Activated CD4-positive, CD25-positive, alpha-beta regulatory T cell (primary cell): ENCODE data around the gene PGLYRP1.

ENCODE experiments used
- DNase-seq, 4 experiments: peaks; one replicate each; lab custom pipeline; 2025; lab: John Stamatoyannopoulos, UW

PGLYRP1 gene, protein sequence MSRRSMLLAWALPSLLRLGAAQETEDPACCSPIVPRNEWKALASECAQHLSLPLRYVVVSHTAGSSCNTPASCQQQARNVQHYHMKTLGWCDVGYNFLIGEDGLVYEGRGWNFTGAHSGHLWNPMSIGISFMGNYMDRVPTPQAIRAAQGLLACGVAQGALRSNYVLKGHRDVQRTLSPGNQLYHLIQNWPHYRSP

GRCh38 chr19:46022431-46023310, at the start of gene PGLYRP1:
Gene PGLYRP1, minus strand, starts transcription at chr19:46023053. Its CDS starts 32 bp downstream, at chr19:46023021.
- no peak for DNase-seq

DNA sequence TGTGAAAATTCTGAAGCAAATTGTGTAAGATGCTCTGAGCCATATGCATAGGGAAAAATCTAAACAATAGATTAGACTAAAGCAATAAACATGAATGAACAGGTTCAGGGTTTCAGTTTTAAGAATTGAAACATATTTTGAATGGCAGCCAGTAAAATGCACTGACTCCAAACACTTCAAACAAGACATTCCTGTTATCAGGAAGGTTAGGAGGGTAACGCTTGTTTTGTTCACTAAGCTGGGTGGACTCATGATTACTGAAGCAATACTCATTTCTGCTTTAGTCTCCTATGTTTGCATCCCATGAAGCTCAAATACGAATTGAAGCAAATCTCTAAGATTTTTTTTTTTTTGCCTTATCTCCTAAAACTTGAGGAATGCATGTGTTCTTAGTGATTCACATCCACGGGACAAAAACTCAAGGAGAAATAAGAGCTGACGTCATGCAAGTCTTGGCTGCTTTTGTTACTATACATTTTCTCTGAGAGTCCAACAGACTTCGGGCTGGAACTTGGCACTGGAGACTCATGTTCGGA, 47.0 kb upstream of the PGLYRP1 start:
- DNase-seq, result no peak

DNA sequence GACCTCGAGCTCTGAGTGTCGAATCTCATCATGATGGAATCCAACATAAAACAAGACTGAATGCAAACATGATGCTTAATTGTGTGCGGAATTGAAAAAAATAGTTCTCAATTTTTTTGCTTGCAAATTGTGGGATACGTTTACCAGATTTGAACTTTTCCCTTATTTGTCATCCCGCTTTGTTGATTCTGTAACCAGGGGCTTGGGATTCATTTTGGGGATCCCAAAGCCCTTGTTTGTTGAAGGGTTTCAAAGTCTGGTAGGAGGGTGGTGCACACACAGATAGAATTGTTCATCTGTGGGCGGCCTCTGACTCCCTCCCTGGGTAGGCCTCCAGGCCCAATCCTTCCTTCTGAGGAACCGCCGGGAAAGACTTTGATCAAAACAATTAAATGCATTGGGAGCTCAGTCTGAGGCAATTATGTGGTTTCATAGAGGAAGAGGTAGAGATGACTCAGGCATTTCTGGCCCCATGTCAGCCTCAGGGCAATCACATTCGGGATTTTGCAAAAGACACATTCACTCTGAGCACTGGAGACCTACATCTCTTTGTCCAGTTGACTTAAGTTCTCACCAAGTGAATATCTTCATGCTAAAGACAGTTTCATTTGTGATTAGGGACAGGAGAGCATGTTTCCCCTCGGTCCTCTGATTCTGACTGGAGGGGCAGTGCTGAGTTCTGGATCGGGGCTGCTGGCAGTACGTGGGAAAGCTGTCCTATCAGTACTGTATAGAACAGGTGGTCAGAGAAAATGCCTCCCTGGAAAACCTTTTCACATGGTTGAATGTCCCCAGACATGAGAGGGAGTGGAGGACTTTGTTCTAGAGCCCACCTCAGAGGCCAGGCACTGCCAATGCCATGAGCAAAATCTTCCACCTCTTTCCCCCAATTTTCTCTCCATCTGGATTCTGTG, 45.7 kb upstream of the PGLYRP1 start:
- no peak for DNase-seq

GRCh38 chr19:46067691-46068090, 44.8 kb upstream of the PGLYRP1 start:
- DNase-seq, result no peak

DNA sequence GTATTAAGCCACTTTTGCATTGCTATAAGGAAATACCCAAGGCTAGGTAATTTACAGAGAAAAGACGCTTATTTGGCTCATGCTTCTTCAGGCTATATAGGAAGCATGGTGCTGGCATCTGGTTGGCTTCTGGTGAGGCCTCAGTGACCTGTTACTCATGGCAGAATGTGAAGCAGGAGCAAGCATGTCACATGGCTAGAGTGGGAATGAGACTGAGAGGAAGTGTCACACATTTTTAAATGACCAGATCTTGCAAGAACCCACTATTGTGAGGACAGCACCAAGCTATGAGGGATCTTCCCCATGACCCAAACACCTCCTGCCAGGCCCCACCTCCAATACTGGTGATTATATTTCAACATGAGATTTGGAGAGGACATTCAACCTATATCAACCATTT, 43.6 kb upstream of the PGLYRP1 start:
- DNase-seq, result no peak

DNA sequence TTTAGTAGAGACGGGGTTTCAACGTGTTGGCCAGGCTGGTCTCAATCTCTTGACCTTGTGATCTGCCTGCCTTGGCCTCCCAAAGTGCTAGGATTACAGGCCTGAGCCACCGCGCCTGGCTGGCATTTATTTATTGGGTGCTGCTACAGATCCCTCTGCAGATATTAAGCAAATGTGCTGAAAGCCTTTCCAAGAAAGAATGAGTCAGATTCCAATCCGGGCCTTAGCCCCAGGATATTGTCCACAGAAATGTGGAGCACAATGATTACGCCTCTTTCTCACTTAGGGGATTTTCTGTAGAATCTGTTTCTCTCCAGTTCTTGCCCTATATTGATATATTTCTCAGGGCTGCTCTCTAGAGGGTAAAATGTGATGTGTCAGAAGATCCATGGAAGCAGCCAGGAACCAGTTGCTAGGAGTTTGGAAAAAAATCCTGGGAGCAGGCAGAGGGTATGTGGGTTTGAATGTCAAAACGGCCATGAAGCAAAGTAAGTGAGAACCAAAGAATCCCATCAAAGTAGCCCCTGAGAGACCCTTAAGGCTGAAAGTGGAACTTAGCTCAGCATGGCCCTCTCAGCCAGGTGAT, 42.7 kb upstream of the PGLYRP1 start:
- no peak for DNase-seq

DNA sequence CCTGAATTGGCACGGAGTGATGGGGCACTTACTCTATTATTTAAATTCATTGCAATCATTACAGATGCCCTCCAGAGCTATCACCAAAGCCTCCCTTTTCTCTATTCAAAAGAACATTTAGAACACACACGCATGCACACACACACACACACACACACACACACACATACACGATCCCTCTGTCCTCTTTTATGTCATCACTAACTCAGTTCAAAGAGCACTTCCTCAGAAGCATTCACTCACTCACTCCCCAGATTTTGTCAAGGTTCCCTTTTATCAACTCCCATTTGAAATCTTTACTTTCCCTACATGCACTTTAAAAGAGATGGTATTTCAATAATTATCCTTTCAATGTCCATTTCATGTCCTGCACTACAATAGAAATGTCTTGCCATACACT, 40.3 kb upstream of the PGLYRP1 start:
- DNase-seq, result no peak

- no peak for DNase-seq
Observed at GRCh38 chr19:46060012-46060411, 37.2 kb upstream of the PGLYRP1 start.

- DNase-seq, result no peak
Observed at GRCh38 chr19:46058778-46059177, 35.9 kb upstream of the PGLYRP1 start.

GRCh38 chr19:46056536-46056935, 33.7 kb upstream of the PGLYRP1 start:
- DNase-seq, result no peak

- DNase-seq, result no peak
Observed at GRCh38 chr19:46052896-46053295, 30.0 kb upstream of the PGLYRP1 start.

GRCh38 chr19:46049597-46049996, 26.7 kb upstream of the PGLYRP1 start:
- DNase-seq, result no peak

GRCh38 chr19:46043519-46043918, 20.7 kb upstream of the PGLYRP1 start:
- DNase-seq, result no peak

GRCh38 chr19:46042252-46042883, 19.5 kb upstream of the PGLYRP1 start:
- DNase-seq, result no peak

GRCh38 chr19:46040952-46041500, 18.2 kb upstream of the PGLYRP1 start, which contains the start of gene IGFL4:
Gene IGFL4, minus strand, starts transcription at chr19:46041002. Its CDS starts 40 bp downstream, at chr19:46040962.
- DNase-seq, result no peak

GRCh38 chr19:46040125-46040524, 17.3 kb upstream of the PGLYRP1 start:
- DNase-seq, result no peak

- no peak for DNase-seq
Observed at GRCh38 chr19:46036744-46037128, 13.9 kb upstream of the PGLYRP1 start.

GRCh38 chr19:46035986-46036743, 13.3 kb upstream of the PGLYRP1 start:
- DNase-seq, result no peak

DNA sequence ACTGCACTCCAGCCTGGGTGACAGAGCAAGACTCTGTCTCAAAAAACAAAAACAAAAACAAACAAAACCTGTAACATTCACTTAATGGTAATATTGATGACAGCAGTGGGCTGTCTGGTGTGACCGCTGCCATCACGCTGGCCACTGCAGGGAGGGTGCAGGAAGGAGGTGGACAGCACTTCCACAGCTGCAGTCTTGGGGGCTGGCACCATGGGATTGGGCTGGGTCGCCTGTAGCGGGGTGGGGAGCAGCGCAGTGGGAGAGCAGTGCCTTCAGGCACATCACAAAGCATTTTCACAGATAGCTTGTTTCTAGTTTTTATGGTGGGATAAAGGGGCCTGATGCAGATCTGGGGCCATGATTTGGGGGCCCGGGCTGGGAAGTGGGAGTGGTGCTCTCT, 12.7 kb upstream of the PGLYRP1 start:
- no peak for DNase-seq

- no peak for DNase-seq
Observed at GRCh38 chr19:46033401-46033800, 10.5 kb upstream of the PGLYRP1 start.
